ENCODE data around the gene PTF1A. TPM values are rescaled to one million over a fixed set of nuclear protein-coding genes. Genes with fewer than 3 reads are reported as not detected.

Gene PTF1A
- total and polyA plus RNA-seq, 9 of the 15 experiments (the other 6 are each of a cell fraction or from before 2014, with no cell fraction given): not detected

GRCh38 chr10:23151071-23151470 lies 41.0 kb upstream of the PTF1A start (continued):
- TF ChIP-seq CLOCK (CRISPR knock-in tag; IDR thresholded peaks at IDR 0.05; ENCODE audit: borderline replicate concordance) (no peak), TAF7 (tag; IDR thresholded peaks at IDR 0.05) (no peak), SPI1 (IDR thresholded peaks at IDR 0.05; ENCODE audit: borderline replicate concordance, low read depth, low read length) (no peak), TRIM24 (IDR thresholded peaks at IDR 0.05) (no peak), ZFP1 (CRISPR knock-in tag; IDR thresholded peaks at IDR 0.05) (no peak), SETDB1 (IDR thresholded peaks at IDR 0.05; ENCODE audit: low read length) (no peak), PML (IDR thresholded peaks at IDR 0.05; ENCODE audit: low read length) (no peak)
- TF ChIP-seq, protein P1, sequence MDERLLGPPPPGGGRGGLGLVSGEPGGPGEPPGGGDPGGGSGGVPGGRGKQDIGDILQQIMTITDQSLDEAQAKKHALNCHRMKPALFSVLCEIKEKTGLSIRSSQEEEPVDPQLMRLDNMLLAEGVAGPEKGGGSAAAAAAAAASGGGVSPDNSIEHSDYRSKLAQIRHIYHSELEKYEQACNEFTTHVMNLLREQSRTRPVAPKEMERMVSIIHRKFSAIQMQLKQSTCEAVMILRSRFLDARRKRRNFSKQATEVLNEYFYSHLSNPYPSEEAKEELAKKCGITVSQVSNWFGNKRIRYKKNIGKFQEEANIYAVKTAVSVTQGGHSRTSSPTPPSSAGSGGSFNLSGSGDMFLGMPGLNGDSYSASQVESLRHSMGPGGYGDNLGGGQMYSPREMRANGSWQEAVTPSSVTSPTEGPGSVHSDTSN (CRISPR knock-in tag; IDR thresholded peaks at IDR 0.05; ENCODE audit: low read depth): no peak
- TF ChIP-seq, protein P1 (tag; conservative IDR thresholded peaks at IDR 0.05; ENCODE audit: low read depth): no peak
